Raji (cell line): Measurements from ENCODE around the gene FUCA2.

ENCODE experiments used
- POLR2A ChIP-seq: IDR thresholded peaks from 2 replicates; pipeline ENCODE4 v1.6.1; 2011; ENCODE audit warnings: low read depth, low read length, control low read depth; ENCODE audit not compliant: insufficient read depth

The FUCA2 gene

GRCh38 chr6:143510991-143511891 lies at the start of gene FUCA2:
TSS of gene FUCA2 (minus strand) at chr6:143511720. CDS start at chr6:143511634, 86 bp downstream.
- no peak for TF ChIP-seq POLR2A

- no peak for TF ChIP-seq POLR2A
These were observed 49.7 kb upstream of the FUCA2 start for GRCh38 chr6:143561105-143561704.

GRCh38 chr6:143559051-143559660 lies 47.6 kb upstream of the FUCA2 start:
- no peak for TF ChIP-seq POLR2A

- no peak for TF ChIP-seq POLR2A
These were observed 45.0 kb upstream of the FUCA2 start for GRCh38 chr6:143556529-143556928.

- no peak for TF ChIP-seq POLR2A
These were observed 44.1 kb upstream of the FUCA2 start for GRCh38 chr6:143555582-143555981.

GRCh38 chr6:143555071-143555492 lies 43.6 kb upstream of the FUCA2 start:
- no peak for TF ChIP-seq POLR2A

- no peak for TF ChIP-seq POLR2A
These were observed 41.8 kb upstream of the FUCA2 start for GRCh38 chr6:143553337-143553736.

- no peak for TF ChIP-seq POLR2A
These were observed 38.4 kb upstream of the FUCA2 start for GRCh38 chr6:143549949-143550268.

- no peak for TF ChIP-seq POLR2A
These were observed 37.9 kb upstream of the FUCA2 start for GRCh38 chr6:143549221-143549948.

GRCh38 chr6:143546599-143546998 lies 35.1 kb upstream of the FUCA2 start:
- TF ChIP-seq POLR2A, result no peak

GRCh38 chr6:143545976-143546547 lies 34.5 kb upstream of the FUCA2 start:
- no peak for TF ChIP-seq POLR2A

GRCh38 chr6:143545165-143545564 lies 33.6 kb upstream of the FUCA2 start:
- TF ChIP-seq POLR2A, result no peak

- no peak for TF ChIP-seq POLR2A
These were observed 32.6 kb upstream of the FUCA2 start for GRCh38 chr6:143544011-143544696.

GRCh38 chr6:143543435-143543834 lies 31.9 kb upstream of the FUCA2 start:
- TF ChIP-seq POLR2A, result no peak
